ENCODE results near the gene CREB3L4. TPM values are rescaled to one million over a fixed set of nuclear protein-coding genes. Genes with fewer than 3 reads are reported as not detected.

Gene CREB3L4
- total RNA-seq, 3 donors from 2014 or later = 9.9 to 26.9 (median 23.0) TPM

DNA sequence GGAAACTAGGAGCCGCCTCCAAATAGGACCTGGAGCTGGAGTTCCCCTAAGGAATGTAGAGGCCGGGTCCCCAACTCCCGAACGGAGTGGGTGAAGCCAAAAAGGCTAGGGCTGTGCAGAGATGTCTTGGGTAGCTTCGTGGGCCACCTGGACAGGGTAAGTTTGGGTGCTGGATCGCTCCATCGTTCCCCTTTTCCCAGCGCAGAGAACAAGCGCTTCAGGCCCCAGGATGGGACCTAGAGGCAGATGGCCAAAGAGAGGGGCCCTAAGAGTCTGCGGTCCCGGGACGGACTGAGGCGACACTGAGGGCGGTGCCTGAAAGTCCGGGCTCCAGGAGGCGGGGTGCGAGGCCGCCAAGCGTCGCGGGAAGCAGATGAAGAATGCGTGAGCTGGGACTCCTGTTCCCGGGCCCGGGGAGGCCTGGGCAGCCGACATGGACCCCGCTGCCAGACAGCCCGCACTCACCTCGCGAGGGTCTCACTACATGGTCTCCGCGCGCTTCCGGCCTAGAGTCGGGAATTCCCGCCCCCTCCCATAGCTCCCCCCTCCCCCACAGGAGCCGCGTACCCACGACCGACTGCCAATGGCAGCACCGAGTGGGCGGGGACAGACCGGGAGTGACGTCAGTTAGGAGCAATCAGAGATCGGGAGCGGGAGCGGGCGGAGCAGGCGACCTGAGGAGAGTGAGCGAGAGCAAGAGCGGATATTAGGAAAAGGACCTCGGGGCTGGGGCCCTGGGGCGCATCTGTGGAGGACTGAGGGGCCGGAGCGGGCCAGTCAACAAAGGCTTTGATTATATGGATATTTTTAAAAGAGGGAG is 4.5 kb upstream of the CREB3L4 start, which contains the start of gene SLC39A1:
Gene SLC39A1 (minus strand): TSS at position 508 of the 820 bp plus-strand sequence. CDS start 822 bp downstream, outside the sequence.
- no peaks in the 10 kb centered on the region for H3K36me3 ChIP-seq (ENCODE audit: low read depth)
- ATAC-seq = peak; percentile 80
- peak; percentile 99 to 100 (median 100) for DNase-seq
- H3K4me3 ChIP-seq = peak within 1 kb of the TSS; percentile 66
- no peaks in the 10 kb centered on the region for H3K9me3 ChIP-seq
- no peak for TF ChIP-seq CTCF (IDR thresholded peaks at IDR 0.05)
- H3K4me1 ChIP-seq (ENCODE audit: low read depth) = peaks cover 42% of the 10 kb centered on the region
- intact Hi-C loops (cut with DNase I, micrococcal nuclease) = no loop called here

- peak overlapping the region; percentile 66 for H3K4me3 ChIP-seq
- DNase-seq (peak; percentile 69 to 79 (median 74)), ATAC-seq (peak; percentile 9)
- peaks cover 47% of the 10 kb centered on the region for H3K4me1 ChIP-seq (ENCODE audit: low read depth)
- H3K9me3 ChIP-seq = no peaks in the 10 kb centered on the region
- intact Hi-C loops (cut with DNase I, micrococcal nuclease) = no loop called here
- TF ChIP-seq CTCF (IDR thresholded peaks at IDR 0.05) = no peak
- no peaks in the 10 kb centered on the region for H3K36me3 ChIP-seq (ENCODE audit: low read depth)
Observed at GRCh38 chr1:153963850-153964331, 3.8 kb upstream of the CREB3L4 start.

DNA sequence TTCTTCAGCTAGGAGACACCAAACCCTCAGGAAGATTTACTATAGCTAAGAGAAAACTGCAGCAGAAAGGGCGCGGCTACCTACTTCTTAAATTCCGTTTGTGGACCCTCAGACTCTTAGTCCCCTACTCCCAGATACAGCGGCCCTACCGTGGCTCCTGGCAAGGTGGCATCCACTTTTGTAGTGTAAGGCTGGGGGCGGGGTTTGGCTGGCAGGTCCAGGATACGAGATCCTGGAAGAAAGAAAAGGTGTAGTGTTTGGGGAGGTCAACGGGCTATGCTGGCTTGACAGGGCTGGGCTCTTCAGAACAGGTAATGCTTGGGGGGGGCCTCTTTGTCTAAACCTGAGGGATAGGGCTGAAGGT is 280 bp downstream of the CREB3L4 start:
- TF ChIP-seq CTCF (IDR thresholded peaks at IDR 0.05) = no peak
- intact Hi-C loops (cut with DNase I, micrococcal nuclease) = no loop called here
- Histone ChIP-seq H3K4me1 (ENCODE audit: low read depth) (peaks cover 27% of the 10 kb centered on the region), H3K4me3 (peak overlapping the region; percentile 36), H3K36me3 (ENCODE audit: low read depth) (no peaks in the 10 kb centered on the region), H3K9me3 (no peaks in the 10 kb centered on the region)
- ATAC-seq (peak; percentile 33), DNase-seq (peak; percentile 82 to 84 (median 83))

GRCh38 chr1:153968408-153968807 is 706 bp downstream of the CREB3L4 start:
- ATAC-seq (no peak), DNase-seq (peak in 1 of 3 donors; percentile 51)
- Histone ChIP-seq H3K9me3 (no peaks in the 10 kb centered on the region), H3K4me3 (no peak overlapping the region), H3K36me3 (ENCODE audit: low read depth) (no peaks in the 10 kb centered on the region), H3K4me1 (ENCODE audit: low read depth) (peaks cover 27% of the 10 kb centered on the region)
- intact Hi-C loops (cut with DNase I, micrococcal nuclease) = no loop called here
- TF ChIP-seq CTCF (IDR thresholded peaks at IDR 0.05) = no peak

DNA sequence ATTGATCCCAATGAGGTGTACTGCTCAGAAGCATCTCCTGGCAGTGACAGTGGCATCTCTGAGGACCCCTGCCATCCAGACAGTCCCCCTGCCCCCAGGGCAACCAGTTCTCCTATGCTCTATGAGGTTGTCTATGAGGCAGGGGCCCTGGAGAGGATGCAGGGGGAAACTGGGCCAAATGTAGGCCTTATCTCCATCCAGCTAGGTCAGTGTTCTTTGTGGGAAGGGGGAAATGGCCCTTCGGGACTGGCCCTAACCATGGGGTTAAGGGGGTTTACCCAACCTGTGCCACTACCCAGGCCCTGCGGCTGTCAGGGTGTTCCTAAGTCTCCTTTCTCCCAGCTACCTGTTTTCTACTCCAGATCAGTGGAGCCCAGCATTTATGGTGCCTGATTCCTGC is 1.3 kb downstream of the CREB3L4 start:
- Histone ChIP-seq H3K4me1 (ENCODE audit: low read depth) (peaks cover 26% of the 10 kb centered on the region), H3K36me3 (ENCODE audit: low read depth) (no peaks in the 10 kb centered on the region), H3K4me3 (no peak overlapping the region), H3K9me3 (no peaks in the 10 kb centered on the region)
- ATAC-seq (no peak), DNase-seq (peak in 1 of 3 donors; percentile 27)
- intact Hi-C loops (cut with DNase I, micrococcal nuclease) = no loop called here
- no peak for TF ChIP-seq CTCF (IDR thresholded peaks at IDR 0.05)
